Measurements from ENCODE around the gene CDKN2A. TPM values are rescaled to one million over a fixed set of nuclear protein-coding genes. Genes with fewer than 3 reads are reported as not detected.

Gene CDKN2A
- total RNA-seq, 1 donor from 2014 or later: 71.6 TPM

Other genes with a start within 250 kb of the CDKN2A start
- gene MTAP, start 191.8 kb downstream of the CDKN2A start, total RNA-seq: 43.8 and 56.1 TPM in 2 replicates
- gene CDKN2B-AS1, start 399 bp upstream of the CDKN2A start, total RNA-seq: 2.3 TPM in 2 replicates
- gene CDKN2B, start 14.9 kb upstream of the CDKN2A start, total RNA-seq: 306 and 314 TPM in 2 replicates